ENCODE data around the gene SULT4A1. TPM values are rescaled to one million over a fixed set of nuclear protein-coding genes. Genes with fewer than 3 reads are reported as not detected.

Gene SULT4A1
- total and polyA plus RNA-seq, 4 donors, result 0.08 to 0.37 TPM; not detected in 2

DNA sequence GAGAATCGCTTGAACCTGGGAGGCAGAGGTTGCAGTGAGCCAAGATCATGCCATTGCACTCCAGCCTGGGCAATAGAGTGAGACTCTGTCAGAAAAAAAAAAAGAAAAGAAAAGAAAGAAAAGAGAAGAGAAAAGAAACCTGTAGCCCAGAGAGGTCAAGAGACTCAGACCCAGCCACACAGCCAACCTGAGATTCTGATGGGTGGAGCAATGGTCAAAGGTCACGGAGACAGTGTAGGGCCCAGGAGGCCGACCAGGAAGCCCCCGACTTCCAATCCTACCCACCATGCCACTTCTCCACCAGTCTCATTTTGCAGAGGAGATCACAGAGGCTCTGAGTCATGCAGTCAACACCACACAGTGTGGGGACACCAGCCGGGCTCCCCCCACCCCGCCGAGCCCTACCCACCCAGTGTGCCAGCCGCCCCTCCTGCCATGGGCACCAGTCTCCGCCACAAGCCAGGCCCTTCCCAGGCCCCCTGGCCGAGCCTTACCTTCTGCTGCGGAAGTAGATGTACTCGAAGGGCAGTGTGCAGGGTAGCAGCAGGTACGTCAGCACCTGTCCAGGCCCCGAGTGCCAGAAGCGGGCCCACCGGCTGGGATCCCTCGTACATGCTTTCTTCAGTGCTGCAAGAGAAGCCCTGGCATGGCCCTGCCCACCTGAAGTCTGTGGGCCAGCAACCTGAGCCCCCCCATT, 21.6 kb upstream of the SULT4A1 start (continued):
- TF ChIP-seq FOXA1 (IDR thresholded peaks at IDR 0.05) (no peak), HNF4G (IDR thresholded peaks at IDR 0.05) (no peak), GABPA (IDR thresholded peaks at IDR 0.05 in 1 of 2, conservative IDR thresholded peaks at IDR 0.05 in 1 of 2) (no peak), SP1 (IDR thresholded peaks at IDR 0.05) (no peak), EGR1 (IDR thresholded peaks at IDR 0.05; ENCODE audit: low read depth in 2 of 2) (no peak), RXRA (IDR thresholded peaks at IDR 0.05) (no peak), TAF1 (conservative IDR thresholded peaks at IDR 0.05) (no peak), NR2F2 (IDR thresholded peaks at IDR 0.05) (no peak), HNF4A (conservative IDR thresholded peaks at IDR 0.05) (no peak)
- TF ChIP-seq, protein P1, sequence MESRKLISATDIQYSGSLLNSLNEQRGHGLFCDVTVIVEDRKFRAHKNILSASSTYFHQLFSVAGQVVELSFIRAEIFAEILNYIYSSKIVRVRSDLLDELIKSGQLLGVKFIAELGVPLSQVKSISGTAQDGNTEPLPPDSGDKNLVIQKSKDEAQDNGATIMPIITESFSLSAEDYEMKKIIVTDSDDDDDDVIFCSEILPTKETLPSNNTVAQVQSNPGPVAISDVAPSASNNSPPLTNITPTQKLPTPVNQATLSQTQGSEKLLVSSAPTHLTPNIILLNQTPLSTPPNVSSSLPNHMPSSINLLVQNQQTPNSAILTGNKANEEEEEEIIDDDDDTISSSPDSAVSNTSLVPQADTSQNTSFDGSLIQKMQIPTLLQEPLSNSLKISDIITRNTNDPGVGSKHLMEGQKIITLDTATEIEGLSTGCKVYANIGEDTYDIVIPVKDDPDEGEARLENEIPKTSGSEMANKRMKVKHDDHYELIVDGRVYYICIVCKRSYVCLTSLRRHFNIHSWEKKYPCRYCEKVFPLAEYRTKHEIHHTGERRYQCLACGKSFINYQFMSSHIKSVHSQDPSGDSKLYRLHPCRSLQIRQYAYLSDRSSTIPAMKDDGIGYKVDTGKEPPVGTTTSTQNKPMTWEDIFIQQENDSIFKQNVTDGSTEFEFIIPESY (IDR thresholded peaks at IDR 0.05), result no peak

DNA sequence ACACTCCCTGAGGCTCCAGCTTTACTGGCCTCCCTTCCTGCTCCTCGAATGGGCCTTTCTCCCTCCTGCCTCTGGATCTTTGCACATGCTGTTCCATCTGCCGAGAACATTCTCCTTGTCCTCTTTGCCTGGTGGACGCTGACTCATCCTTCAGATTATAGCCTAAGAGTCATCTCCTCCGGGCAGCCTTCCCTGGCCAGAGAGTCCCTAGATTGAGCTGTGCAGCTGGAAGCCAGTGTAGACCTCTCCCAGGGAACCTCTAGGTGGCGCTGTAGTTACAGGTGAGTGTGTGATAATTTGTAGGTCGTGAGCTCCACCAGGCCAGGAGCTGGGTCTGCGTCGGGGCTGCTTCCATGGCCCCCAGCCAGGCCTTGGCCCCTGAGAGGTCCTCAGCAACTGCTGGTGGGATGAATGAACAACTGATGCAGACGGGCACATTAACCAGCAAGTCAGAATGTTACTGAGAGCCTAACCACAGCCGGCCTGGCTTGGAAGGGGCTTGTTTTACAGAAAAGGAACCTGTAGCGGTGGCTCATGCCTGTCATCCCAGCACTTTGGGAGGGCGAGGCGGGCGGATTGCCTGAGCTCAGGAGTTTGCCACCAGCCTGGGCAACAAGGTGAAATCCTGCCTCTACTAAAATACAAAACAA, 20.8 kb upstream of the SULT4A1 start:
- peaks cover 0 to 6% (median 2%) of the 10 kb centered on the region in 4 donors for H3K4me1 ChIP-seq (ENCODE audit: control insufficient read depth in 4 of 4, insufficient read depth in 4 of 4, low read length in 3 of 4)
- H3K27ac ChIP-seq (ENCODE audit: low read depth in 1 of 2, low read length in 2 of 2), result no peak overlapping the region
- no peaks in the 10 kb centered on the region for H3K27me3 ChIP-seq (ENCODE audit: control insufficient read depth in 4 of 4, insufficient read depth in 4 of 4, low read length in 3 of 4)
- no peak overlapping the region for H3K9ac ChIP-seq (ENCODE audit: low read depth in 1 of 2, low read length in 2 of 2)
- peak; percentile 63 for DNase-seq (ENCODE audit: low spot score)
- 41% methylated on average over 14 of the region's 14 CpGs for WGBS
- H3K4me3 ChIP-seq (ENCODE audit: low read depth in 1 of 3, low read length in 3 of 3), result no peak overlapping the region
- H3K9me3 ChIP-seq (ENCODE audit: control insufficient read depth in 4 of 4, low read length in 3 of 4), result no peaks in the 10 kb centered on the region
- no peaks in the 10 kb centered on the region for H3K36me3 ChIP-seq (ENCODE audit: control insufficient read depth in 4 of 4, insufficient read depth in 3 of 4, low read depth in 1 of 4, low read length in 3 of 4)
- TF ChIP-seq SP1 (IDR thresholded peaks at IDR 0.05) (no peak), YY1 (IDR thresholded peaks at IDR 0.05) (no peak), TAF1 (conservative IDR thresholded peaks at IDR 0.05) (no peak), FOXA2 (IDR thresholded peaks at IDR 0.05) (no peak), RXRA (IDR thresholded peaks at IDR 0.05) (no peak), RAD21 (IDR thresholded peaks at IDR 0.05) (peak; percentile 74 to 75), FOXA1 (IDR thresholded peaks at IDR 0.05) (no peak), EGR1 (IDR thresholded peaks at IDR 0.05; ENCODE audit: low read depth in 2 of 2) (no peak), JUND (IDR thresholded peaks at IDR 0.05) (no peak), HNF4G (IDR thresholded peaks at IDR 0.05) (no peak), HNF4A (conservative IDR thresholded peaks at IDR 0.05) (no peak), NR2F2 (IDR thresholded peaks at IDR 0.05) (no peak)
- TF ChIP-seq, protein P2, sequence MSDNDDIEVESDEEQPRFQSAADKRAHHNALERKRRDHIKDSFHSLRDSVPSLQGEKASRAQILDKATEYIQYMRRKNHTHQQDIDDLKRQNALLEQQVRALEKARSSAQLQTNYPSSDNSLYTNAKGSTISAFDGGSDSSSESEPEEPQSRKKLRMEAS (IDR thresholded peaks at IDR 0.05), result no peak
- TF ChIP-seq, protein P1 (IDR thresholded peaks at IDR 0.05), result no peak
- TF ChIP-seq, protein P3, sequence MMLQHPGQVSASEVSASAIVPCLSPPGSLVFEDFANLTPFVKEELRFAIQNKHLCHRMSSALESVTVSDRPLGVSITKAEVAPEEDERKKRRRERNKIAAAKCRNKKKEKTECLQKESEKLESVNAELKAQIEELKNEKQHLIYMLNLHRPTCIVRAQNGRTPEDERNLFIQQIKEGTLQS (IDR thresholded peaks at IDR 0.05), result no peak
- TF ChIP-seq, protein P4, sequence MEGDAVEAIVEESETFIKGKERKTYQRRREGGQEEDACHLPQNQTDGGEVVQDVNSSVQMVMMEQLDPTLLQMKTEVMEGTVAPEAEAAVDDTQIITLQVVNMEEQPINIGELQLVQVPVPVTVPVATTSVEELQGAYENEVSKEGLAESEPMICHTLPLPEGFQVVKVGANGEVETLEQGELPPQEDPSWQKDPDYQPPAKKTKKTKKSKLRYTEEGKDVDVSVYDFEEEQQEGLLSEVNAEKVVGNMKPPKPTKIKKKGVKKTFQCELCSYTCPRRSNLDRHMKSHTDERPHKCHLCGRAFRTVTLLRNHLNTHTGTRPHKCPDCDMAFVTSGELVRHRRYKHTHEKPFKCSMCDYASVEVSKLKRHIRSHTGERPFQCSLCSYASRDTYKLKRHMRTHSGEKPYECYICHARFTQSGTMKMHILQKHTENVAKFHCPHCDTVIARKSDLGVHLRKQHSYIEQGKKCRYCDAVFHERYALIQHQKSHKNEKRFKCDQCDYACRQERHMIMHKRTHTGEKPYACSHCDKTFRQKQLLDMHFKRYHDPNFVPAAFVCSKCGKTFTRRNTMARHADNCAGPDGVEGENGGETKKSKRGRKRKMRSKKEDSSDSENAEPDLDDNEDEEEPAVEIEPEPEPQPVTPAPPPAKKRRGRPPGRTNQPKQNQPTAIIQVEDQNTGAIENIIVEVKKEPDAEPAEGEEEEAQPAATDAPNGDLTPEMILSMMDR (IDR thresholded peaks at IDR 0.05; ENCODE audit: low read depth, low read length, missing input control), result peak; percentile 65
- TF ChIP-seq, protein P5, sequence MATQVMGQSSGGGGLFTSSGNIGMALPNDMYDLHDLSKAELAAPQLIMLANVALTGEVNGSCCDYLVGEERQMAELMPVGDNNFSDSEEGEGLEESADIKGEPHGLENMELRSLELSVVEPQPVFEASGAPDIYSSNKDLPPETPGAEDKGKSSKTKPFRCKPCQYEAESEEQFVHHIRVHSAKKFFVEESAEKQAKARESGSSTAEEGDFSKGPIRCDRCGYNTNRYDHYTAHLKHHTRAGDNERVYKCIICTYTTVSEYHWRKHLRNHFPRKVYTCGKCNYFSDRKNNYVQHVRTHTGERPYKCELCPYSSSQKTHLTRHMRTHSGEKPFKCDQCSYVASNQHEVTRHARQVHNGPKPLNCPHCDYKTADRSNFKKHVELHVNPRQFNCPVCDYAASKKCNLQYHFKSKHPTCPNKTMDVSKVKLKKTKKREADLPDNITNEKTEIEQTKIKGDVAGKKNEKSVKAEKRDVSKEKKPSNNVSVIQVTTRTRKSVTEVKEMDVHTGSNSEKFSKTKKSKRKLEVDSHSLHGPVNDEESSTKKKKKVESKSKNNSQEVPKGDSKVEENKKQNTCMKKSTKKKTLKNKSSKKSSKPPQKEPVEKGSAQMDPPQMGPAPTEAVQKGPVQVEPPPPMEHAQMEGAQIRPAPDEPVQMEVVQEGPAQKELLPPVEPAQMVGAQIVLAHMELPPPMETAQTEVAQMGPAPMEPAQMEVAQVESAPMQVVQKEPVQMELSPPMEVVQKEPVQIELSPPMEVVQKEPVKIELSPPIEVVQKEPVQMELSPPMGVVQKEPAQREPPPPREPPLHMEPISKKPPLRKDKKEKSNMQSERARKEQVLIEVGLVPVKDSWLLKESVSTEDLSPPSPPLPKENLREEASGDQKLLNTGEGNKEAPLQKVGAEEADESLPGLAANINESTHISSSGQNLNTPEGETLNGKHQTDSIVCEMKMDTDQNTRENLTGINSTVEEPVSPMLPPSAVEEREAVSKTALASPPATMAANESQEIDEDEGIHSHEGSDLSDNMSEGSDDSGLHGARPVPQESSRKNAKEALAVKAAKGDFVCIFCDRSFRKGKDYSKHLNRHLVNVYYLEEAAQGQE (IDR thresholded peaks at IDR 0.05), result no peak

All from liver (tissue), 9 donors.